ENCODE results near the gene PIH1D1.

DNA sequence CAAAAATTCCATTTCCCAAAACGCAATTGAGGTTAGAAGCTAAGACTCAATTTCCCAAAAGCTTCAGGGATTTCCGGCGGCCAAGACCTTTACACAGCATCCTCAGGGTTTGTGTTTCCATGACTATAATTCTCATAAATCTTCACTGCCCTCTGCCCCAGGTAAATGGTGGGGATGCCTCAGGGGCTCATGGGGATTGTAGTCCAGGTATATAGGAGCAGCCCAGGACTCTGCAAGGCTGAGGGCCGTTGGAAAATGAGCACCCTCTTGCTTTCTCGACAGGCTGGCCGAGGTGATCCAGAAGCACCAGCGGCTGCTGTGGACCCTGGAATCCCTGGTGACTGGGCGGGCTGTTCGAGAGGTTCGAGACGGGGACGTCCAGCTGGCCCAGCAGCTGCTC, 7.8 kb upstream of the PIH1D1 start:
- TF ChIP-seq, protein P1, sequence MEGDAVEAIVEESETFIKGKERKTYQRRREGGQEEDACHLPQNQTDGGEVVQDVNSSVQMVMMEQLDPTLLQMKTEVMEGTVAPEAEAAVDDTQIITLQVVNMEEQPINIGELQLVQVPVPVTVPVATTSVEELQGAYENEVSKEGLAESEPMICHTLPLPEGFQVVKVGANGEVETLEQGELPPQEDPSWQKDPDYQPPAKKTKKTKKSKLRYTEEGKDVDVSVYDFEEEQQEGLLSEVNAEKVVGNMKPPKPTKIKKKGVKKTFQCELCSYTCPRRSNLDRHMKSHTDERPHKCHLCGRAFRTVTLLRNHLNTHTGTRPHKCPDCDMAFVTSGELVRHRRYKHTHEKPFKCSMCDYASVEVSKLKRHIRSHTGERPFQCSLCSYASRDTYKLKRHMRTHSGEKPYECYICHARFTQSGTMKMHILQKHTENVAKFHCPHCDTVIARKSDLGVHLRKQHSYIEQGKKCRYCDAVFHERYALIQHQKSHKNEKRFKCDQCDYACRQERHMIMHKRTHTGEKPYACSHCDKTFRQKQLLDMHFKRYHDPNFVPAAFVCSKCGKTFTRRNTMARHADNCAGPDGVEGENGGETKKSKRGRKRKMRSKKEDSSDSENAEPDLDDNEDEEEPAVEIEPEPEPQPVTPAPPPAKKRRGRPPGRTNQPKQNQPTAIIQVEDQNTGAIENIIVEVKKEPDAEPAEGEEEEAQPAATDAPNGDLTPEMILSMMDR (conservative IDR thresholded peaks at IDR 0.05; ENCODE audit: low read depth, low read length) = no peak
- no peak for TF ChIP-seq EZH2 (IDR thresholded peaks at IDR 0.05; ENCODE audit: borderline replicate concordance, low read depth, low read length, poor library complexity, severe bottlenecking)
